Natural killer cell (primary cell): ENCODE data around the gene ICAM2. TPM values are rescaled to one million over a fixed set of nuclear protein-coding genes. Genes with fewer than 3 reads are reported as not detected.

Experiments used
- ATAC-seq, 3 donors: fragments of 150-1000 bp in 2 of 3; fragments of 200-7000 bp in 1 of 3; cut with Tn5 transposase; 1 replicate in 1 of 3; 2 replicates in 2 of 3; pipeline ENCODE4 v1.10.0; 2021; ENCODE audit warnings: mild to moderate bottlenecking in 2 of 3, moderate library complexity in 2 of 3
- DNase-seq, 2 donors: peaks; one replicate each; pipeline versions ENCODE4 v3.0.0 to v3.0.0-alpha.2; 2013 to 2021; ENCODE audit warnings: mixed read lengths in 1 of 2
- H3K27ac ChIP-seq: one replicate; pipeline ENCODE4 v1.5.1; 2013; ENCODE audit warnings: mild to moderate bottlenecking, low read length
- H3K27me3 ChIP-seq: one replicate; pipeline ENCODE4 v1.6.1; 2013; ENCODE audit warnings: low read length; ENCODE audit not compliant: control insufficient read depth, insufficient read depth
- H3K36me3 ChIP-seq: one replicate; pipeline ENCODE4 v1.6.1; 2013; ENCODE audit warnings: low read length; ENCODE audit not compliant: control insufficient read depth, insufficient read depth
- H3K4me1 ChIP-seq: one replicate; pipeline ENCODE4 v1.6.1; 2013; ENCODE audit warnings: low read length; ENCODE audit not compliant: control insufficient read depth, insufficient read depth
- H3K4me3 ChIP-seq: one replicate; pipeline ENCODE4 v1.5.1; 2013; ENCODE audit warnings: low read length
- H3K9me3 ChIP-seq: one replicate; pipeline ENCODE4 v1.6.1; 2013; ENCODE audit warnings: low read length; ENCODE audit not compliant: control insufficient read depth, insufficient read depth
- H3K27ac Mint-ChIP-seq, 2 donors: one replicate each; pipeline ENCODE4 v1.8.0; 2022; ENCODE audit warnings: mild to moderate bottlenecking in 2 of 2, mixed read lengths in 2 of 2, moderate library complexity in 1 of 2
- H3K27me3 Mint-ChIP-seq, 2 donors: one replicate each; pipeline ENCODE4 v1.8.0; 2022; ENCODE audit warnings: low read depth in 2 of 2, mixed read lengths in 2 of 2
- H3K36me3 Mint-ChIP-seq: one replicate; pipeline ENCODE4 v1.8.0; 2022; ENCODE audit warnings: mixed read lengths
- H3K4me1 Mint-ChIP-seq, 2 donors: one replicate each; pipeline ENCODE4 v1.8.0; 2022; ENCODE audit warnings: mixed read lengths in 2 of 2
- H3K4me3 Mint-ChIP-seq: one replicate; pipeline ENCODE4 v1.8.0; 2022; ENCODE audit warnings: mild to moderate bottlenecking, moderate library complexity, mixed read lengths
- H3K9me3 Mint-ChIP-seq, 2 donors: one replicate each; pipeline ENCODE4 v1.8.0; 2022; ENCODE audit warnings: mixed read lengths in 2 of 2
- WGBS: methylation state at CpG from one replicate; pipeline ENCODE4 v1.1.7; 2013; ENCODE audit warnings: missing lambda C conversion rate; ENCODE audit not compliant: insufficient coverage; 5-methylcytosine and 5-hydroxymethylcytosine counted together
- intact Hi-C: fragments of 100-400 bp; cut with micrococcal nuclease; formaldehyde crosslinking; loops from one replicate; pipeline ENCODE4 v1.14.2; 2022
- total RNA-seq, 4 donors: library from RNA; stranded (reverse); fragments of 120-200 nt in 1 of 4; gene quantifications; one replicate each; pipeline versions ENCODE4 v1.2.3 to v1.2.4, GENCODE V29; 2013 to 2022
- TF ChIP-seq, protein P1 (sequence below): fragments of 200-600 bp; IDR thresholded peaks from one replicate; pipeline ENCODE4 v1.8.0; 2022; ENCODE audit warnings: antibody characterized with exemption

ICAM2 gene
- total RNA-seq, 3 donors from 2014 or later (not counting 1 experiment from before 2014, with no cell fraction given): 73.2 to 91.0 (median 78.0) TPM

DNA sequence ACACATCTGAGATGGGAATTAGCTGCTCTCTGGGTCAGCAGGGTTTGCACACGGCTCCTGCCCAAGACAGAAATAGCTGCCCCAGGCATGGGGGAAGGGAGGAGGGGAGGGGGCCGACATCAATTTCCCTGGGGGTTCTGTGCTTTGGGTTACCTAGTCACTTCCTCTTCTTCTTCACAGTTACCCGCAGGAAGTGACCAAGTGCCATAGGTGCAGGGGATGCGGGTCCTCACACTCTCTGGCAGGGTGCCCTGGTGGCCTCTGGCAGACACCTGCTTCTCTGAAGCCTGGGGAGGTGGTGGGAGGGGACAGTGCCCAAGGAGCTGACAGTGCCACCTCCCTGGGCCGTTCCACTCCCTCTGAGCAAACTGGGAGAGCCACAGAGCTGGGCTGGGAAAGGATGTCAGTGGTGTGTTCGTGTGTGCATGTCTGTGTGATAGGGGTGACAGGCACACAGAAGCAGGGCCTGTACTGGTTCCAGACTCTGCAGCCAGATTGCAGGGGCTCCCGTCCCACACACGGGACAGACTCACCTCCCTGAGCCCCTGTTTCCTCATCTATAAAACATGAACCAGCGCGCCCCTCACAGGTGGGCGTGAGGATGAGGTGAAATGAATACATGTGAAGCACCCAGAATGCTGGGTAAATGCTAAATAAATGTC lies 65.9 kb downstream of the ICAM2 start:
- ATAC-seq: peak; percentile 64 to 89 (median 85)
- Histone ChIP-seq H3K27me3 (no peaks in the 10 kb centered on the region), H3K36me3 (no peaks in the 10 kb centered on the region), H3K9me3 (no peaks in the 10 kb centered on the region), H3K27ac (peak overlapping the region; percentile 71), H3K4me3 (no peak overlapping the region), H3K4me1 (peaks cover 35% of the 10 kb centered on the region)
- Mint-ChIP-seq H3K27ac (peak overlapping the region; percentile 43 to 93), H3K36me3 (no peaks in the 10 kb centered on the region), H3K9me3 (no peaks in the 10 kb centered on the region), H3K4me1 (peaks cover 14 to 22% of the 10 kb centered on the region in 2 donors), H3K27me3 (no peaks in the 10 kb centered on the region), H3K4me3 (peak overlapping the region; percentile 53)
- TF ChIP-seq, protein P1, sequence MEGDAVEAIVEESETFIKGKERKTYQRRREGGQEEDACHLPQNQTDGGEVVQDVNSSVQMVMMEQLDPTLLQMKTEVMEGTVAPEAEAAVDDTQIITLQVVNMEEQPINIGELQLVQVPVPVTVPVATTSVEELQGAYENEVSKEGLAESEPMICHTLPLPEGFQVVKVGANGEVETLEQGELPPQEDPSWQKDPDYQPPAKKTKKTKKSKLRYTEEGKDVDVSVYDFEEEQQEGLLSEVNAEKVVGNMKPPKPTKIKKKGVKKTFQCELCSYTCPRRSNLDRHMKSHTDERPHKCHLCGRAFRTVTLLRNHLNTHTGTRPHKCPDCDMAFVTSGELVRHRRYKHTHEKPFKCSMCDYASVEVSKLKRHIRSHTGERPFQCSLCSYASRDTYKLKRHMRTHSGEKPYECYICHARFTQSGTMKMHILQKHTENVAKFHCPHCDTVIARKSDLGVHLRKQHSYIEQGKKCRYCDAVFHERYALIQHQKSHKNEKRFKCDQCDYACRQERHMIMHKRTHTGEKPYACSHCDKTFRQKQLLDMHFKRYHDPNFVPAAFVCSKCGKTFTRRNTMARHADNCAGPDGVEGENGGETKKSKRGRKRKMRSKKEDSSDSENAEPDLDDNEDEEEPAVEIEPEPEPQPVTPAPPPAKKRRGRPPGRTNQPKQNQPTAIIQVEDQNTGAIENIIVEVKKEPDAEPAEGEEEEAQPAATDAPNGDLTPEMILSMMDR: no peak
- WGBS: 17% methylated on average over 9 of the region's 11 CpGs
- intact Hi-C loops: no loop called here
- DNase-seq: peak; percentile 48 to 58

Other genes with a start within 250 kb of the ICAM2 start
- gene CCDC47, start 247.0 kb downstream of the ICAM2 start, total RNA-seq: 10 to 100 TPM; 37.9 to 45.2 (median 41.7) TPM
- gene DDX42, start 246.5 kb downstream of the ICAM2 start, total RNA-seq: 100 to 1,000 TPM in 2 of 3 donors, 10 to 100 TPM in 1; 80.1 to 127 (median 110) TPM
- gene PSMC5, start 193.2 kb downstream of the ICAM2 start, total RNA-seq: 100 to 1,000 TPM in 2 of 3 donors, 10 to 100 TPM in 1; 91.3 to 114 (median 100) TPM
- 10 to 100 TPM; 35.2 to 53.5 (median 51.6) TPM for gene FTSJ3, start 193.0 kb downstream of the ICAM2 start, total RNA-seq
- 100 to 1,000 TPM; 131 to 162 (median 139) TPM for gene SMARCD2, start 177.9 kb downstream of the ICAM2 start, total RNA-seq
- not detected for gene CSH2, start 147.0 kb downstream of the ICAM2 start, total RNA-seq
- not detected for gene GH2, start 138.7 kb downstream of the ICAM2 start, total RNA-seq
- gene CSH1, start 124.1 kb downstream of the ICAM2 start, total RNA-seq: not detected
- gene CSHL1, start 109.4 kb downstream of the ICAM2 start, total RNA-seq: not detected
- not detected for gene GH1, start 101.8 kb downstream of the ICAM2 start, total RNA-seq
- 10 to 100 TPM; 26.9 to 28.9 (median 27.2) TPM for gene CD79B, start 88.3 kb downstream of the ICAM2 start, total RNA-seq
- under 1 TPM; 0.10 to 0.14 (median 0.14) TPM for gene SCN4A, start 47.7 kb downstream of the ICAM2 start, total RNA-seq
- gene PRR29, start 22.3 kb downstream of the ICAM2 start, total RNA-seq: 1 to 10 TPM in 2 of 3 donors, under 1 TPM in 1; 0.92 to 1.6 (median 1.6) TPM
- gene ERN1, start 109.5 kb upstream of the ICAM2 start, total RNA-seq: 10 to 100 TPM; 52.9 to 90.5 (median 67.2) TPM
- 10 to 100 TPM in 2 of 3 donors, 1 to 10 TPM in 1; 8.3 to 16.3 (median 11.3) TPM for gene TEX2, start 242.6 kb upstream of the ICAM2 start, total RNA-seq